Endothelial cell of umbilical vein (primary cell): ENCODE measurements around the gene RPL36A. TPM values are rescaled to one million over a fixed set of nuclear protein-coding genes. Genes with fewer than 3 reads are reported as not detected.

Experiments used
- BruUV-seq: library from RNA; stranded (reverse); fragments of 400-500 nt; replicated peaks from 2 replicates; lab custom pipeline; 2021; lab: Mats Ljungman, UMichigan
- CTCF ChIA-PET: fragments of 300-600, 350-600 bp; sonication (Branson Sonifier 250); formaldehyde crosslinking; loops from one replicate; lab custom pipeline; 2021; ENCODE audit warnings: antibody characterized with exemption, inconsistent platforms; lab: Charles Lee
- POLR2A ChIA-PET: fragments of 300-600, 350-600 bp; sonication (Branson Sonifier 250); formaldehyde crosslinking; loops from one replicate; lab custom pipeline; 2021; ENCODE audit warnings: antibody characterized with exemption, inconsistent platforms; lab: Charles Lee
- DNase-seq: peaks from one replicate; pipeline ENCODE4 v3.0.0-alpha.2; 2011; ENCODE audit warnings: low read depth, low spot score
- FAIRE-seq: peaks from 2 replicates; lab custom pipeline; 2011; peaks lifted over from hg19 to GRCh38; lab: Jason Lieb, UNC
- H2AFZ ChIP-seq: 2 replicates; pipeline ENCODE4 v1.6.0; 2012; ENCODE audit warnings: low read depth, low read length, control low read depth, inconsistent platforms
- H3K27ac ChIP-seq: 2 replicates; pipeline ENCODE4 v1.5.1; 2011; ENCODE audit warnings: low read depth, mild to moderate bottlenecking, control low read depth, low read length, moderate library complexity; ENCODE audit not compliant: insufficient read depth
- H3K27me3 ChIP-seq, 2 experiments: 2 replicates each; pipeline versions ENCODE4 v1.6.0 to v1.6.1; 2011; ENCODE audit warnings: low read length in 2 of 2, mixed read lengths in 1 of 2; ENCODE audit not compliant: control insufficient read depth in 2 of 2, insufficient read depth in 2 of 2
- H3K36me3 ChIP-seq, 2 experiments: 2 replicates in 1 of 2; 3 replicates in 1 of 2; pipeline ENCODE4 v1.5.1; 2011; ENCODE audit warnings: low read length in 2 of 2, mild to moderate bottlenecking in 1 of 2, moderate library complexity in 1 of 2; ENCODE audit not compliant: control insufficient read depth in 2 of 2, insufficient read depth in 2 of 2; ENCODE audit errors: extremely low read depth in 1 of 2
- H3K4me1 ChIP-seq: 3 replicates; pipeline ENCODE4 v1.5.1; 2011; ENCODE audit warnings: mild to moderate bottlenecking, low read length; ENCODE audit not compliant: control insufficient read depth, insufficient read depth; ENCODE audit errors: extremely low read depth
- H3K4me2 ChIP-seq: 2 replicates; pipeline ENCODE4 v1.6.1; 2011; ENCODE audit warnings: low read length, control low read depth, mixed read lengths; ENCODE audit not compliant: insufficient read depth
- H3K4me3 ChIP-seq, 3 experiments: fragments of 200-600 bp in 1 of 3; sonication (generic), shearing (Covaris generic) in 1 of 3; replicated peaks in 1 of 3; 2 replicates each; pipeline ENCODE4 v1.5.1; 2011 to 2016; ENCODE audit warnings: control low read depth in 3 of 3, low read length in 3 of 3, mild to moderate bottlenecking in 2 of 3, inconsistent platforms in 1 of 3, low read depth in 1 of 3, moderate library complexity in 1 of 3; ENCODE audit not compliant: insufficient read depth in 1 of 3
- H3K79me2 ChIP-seq: 2 replicates; pipeline ENCODE4 v1.6.0; 2012; ENCODE audit warnings: low read length, inconsistent platforms; ENCODE audit not compliant: control insufficient read depth, insufficient read depth
- H3K9ac ChIP-seq: replicated peaks from 2 replicates; pipeline ENCODE3; 2011; ENCODE audit warnings: low read length, control low read depth; ENCODE audit not compliant: insufficient read depth; ENCODE audit errors: extremely low read depth
- H3K9me1 ChIP-seq: replicated peaks from 3 replicates; pipeline ENCODE4 v1.6.0; 2011; ENCODE audit warnings: mild to moderate bottlenecking, low read length; ENCODE audit not compliant: control insufficient read depth, insufficient read depth; ENCODE audit errors: extremely low read depth
- H3K9me3 ChIP-seq: replicated peaks from 2 replicates; pipeline ENCODE4 v1.5.1; 2012; ENCODE audit warnings: low read length, inconsistent platforms; ENCODE audit not compliant: control insufficient read depth, insufficient read depth
- H4K20me1 ChIP-seq: replicated peaks from 2 replicates; pipeline ENCODE3; 2011; ENCODE audit warnings: mild to moderate bottlenecking, low read length; ENCODE audit not compliant: control insufficient read depth, insufficient read depth; ENCODE audit errors: extremely low read depth
- EZH2 ChIP-seq: IDR thresholded peaks from 2 replicates; pipeline ENCODE4 v1.6.1; 2012; ENCODE audit warnings: borderline replicate concordance, low read depth, mild to moderate bottlenecking, moderate library complexity, low read length, inconsistent platforms; ENCODE audit not compliant: severe bottlenecking
- FOS ChIP-seq: IDR thresholded peaks from 2 replicates; pipeline ENCODE4 v1.6.1; 2011; ENCODE audit warnings: mild to moderate bottlenecking, low read length, moderate library complexity, borderline replicate concordance; ENCODE audit not compliant: insufficient read depth
- GATA2 ChIP-seq: IDR thresholded peaks from 2 replicates; pipeline ENCODE4 v1.7.0; 2011; ENCODE audit warnings: low read depth, mild to moderate bottlenecking, moderate library complexity, mixed read lengths, low read length; ENCODE audit not compliant: insufficient read length, insufficient read depth
- JUN ChIP-seq: IDR thresholded peaks from 2 replicates; pipeline ENCODE4 v1.6.1; 2011; ENCODE audit warnings: borderline replicate concordance, low read depth; ENCODE audit not compliant: insufficient read length, insufficient read depth
- MYC ChIP-seq: IDR thresholded peaks from one replicate; pipeline ENCODE4 v1.6.1; 2011; ENCODE audit warnings: mild to moderate bottlenecking, low read depth, low read length
- POLR2A ChIP-seq: IDR thresholded peaks from 2 replicates; pipeline ENCODE4 v1.6.1; 2012; ENCODE audit warnings: low read depth, mild to moderate bottlenecking, control low read depth, low read length
- POLR2AphosphoS5 ChIP-seq: IDR thresholded peaks from 2 replicates; pipeline ENCODE4 v1.6.1; 2012; ENCODE audit warnings: low read depth, mild to moderate bottlenecking, control low read depth, low read length, moderate library complexity; ENCODE audit not compliant: insufficient read depth
- dilution Hi-C: fragments of 300-500 bp; cut with MboI; formaldehyde crosslinking; loops from one replicate; pipeline ENCODE4 v1.15.0; 2019; ENCODE audit warnings: low sequenced_read_pairs; ENCODE audit not compliant: extremely low pct_ligation_motif_present
- intact Hi-C: fragments of 100-400 bp; cut with micrococcal nuclease; formaldehyde crosslinking; loops from one replicate; pipeline ENCODE4 v1.10.0; 2022
- polyA plus RNA-seq, 4 experiments: library from polyadenylated mRNA; depleted of rRNA in 3 of 4; stranded (reverse) in 3 of 4; unstranded in 1 of 4; fragments of >200 nt; gene quantifications; 2 replicates each; pipeline versions ENCODE4 v1.2.1 to v1.2.3, GENCODE V29; 2011 to 2012; ENCODE audit warnings: missing spikeins in 1 of 4
- total RNA-seq: library from RNA; stranded (reverse); gene quantifications from 2 replicates; pipeline ENCODE4 v1.2.3, GENCODE V29; 2021
- TF ChIP-seq, protein P1 (sequence below), 2 donors: IDR thresholded peaks; 1 replicate in 1 of 2; 2 replicates in 1 of 2; pipeline ENCODE4 v1.5.1; 2011; ENCODE audit warnings: low read length in 2 of 2, mild to moderate bottlenecking in 2 of 2, moderate library complexity in 2 of 2, control low read depth in 1 of 2, inconsistent platforms in 1 of 2, low read depth in 1 of 2; ENCODE audit not compliant: insufficient read depth in 1 of 2; ENCODE audit errors: extremely low read depth in 1 of 2
- TF ChIP-seq, protein P2 (sequence below): IDR thresholded peaks from 2 replicates; pipeline ENCODE4 v1.6.1; 2011; ENCODE audit not compliant: insufficient read depth, insufficient read length

Gene RPL36A
- total and polyA plus RNA-seq, 2 donors (not counting 3 experiments of a cell fraction or from before 2014, with no cell fraction given) = 284 to 1,196 TPM

DNA sequence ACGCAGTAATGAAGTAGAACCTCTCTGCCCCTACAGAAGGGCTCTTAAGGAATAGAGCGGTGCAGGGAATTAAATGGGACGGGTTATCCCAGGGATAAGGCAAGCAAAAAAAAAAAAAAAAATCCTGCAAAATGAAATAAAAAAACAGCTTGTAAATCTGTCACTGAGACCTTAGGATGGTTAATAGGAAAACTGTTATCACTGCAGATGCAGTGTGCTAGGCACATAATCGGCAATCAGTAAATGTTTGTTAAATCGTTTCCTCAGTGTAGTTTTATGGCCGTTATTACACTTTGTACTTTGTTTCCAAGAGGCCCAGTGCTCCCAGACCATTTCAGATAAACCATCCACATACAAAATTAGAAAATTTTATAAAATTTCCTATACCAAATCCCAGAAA, 18.2 kb downstream of the RPL36A start:
- H3K4me3 ChIP-seq = peak overlapping the region; percentile 73 to 95 (median 78)
- no peak for FAIRE-seq
- no peak for DNase-seq
- no peaks in the 10 kb centered on the region for H3K27me3 ChIP-seq
- POLR2A ChIA-PET = interaction anchor here (0.6 kb wide), 1 partner anchor 9 kb away, joined by 3 read pairs; no protein-coding TSS in a partner anchor
- peak overlapping the region; percentile 99 for H3K9ac ChIP-seq
- dilution Hi-C loops (no loop called here), intact Hi-C loops (no loop called here)
- no TSS peak for BruUV-seq
- H3K4me1 ChIP-seq = peaks cover 12% of the 10 kb centered on the region
- H3K4me2 ChIP-seq = peak overlapping the region; percentile 96
- no peaks in the 10 kb centered on the region for H3K9me3 ChIP-seq
- H4K20me1 ChIP-seq = no peaks in the 10 kb centered on the region
- H3K9me1 ChIP-seq = no peaks in the 10 kb centered on the region
- H3K79me2 ChIP-seq = peaks cover 53% of the 10 kb centered on the region
- CTCF ChIA-PET = no interaction called here
- H3K36me3 ChIP-seq = peaks cover 0 to 2% of the 10 kb centered on the region in 2 experiments
- H2AFZ ChIP-seq = no peak overlapping the region
- TF ChIP-seq MYC (no peak), FOS (no peak), POLR2A (no peak), GATA2 (no peak), JUN (no peak), EZH2 (no peak), POLR2AphosphoS5 (no peak)
- TF ChIP-seq, protein P1, sequence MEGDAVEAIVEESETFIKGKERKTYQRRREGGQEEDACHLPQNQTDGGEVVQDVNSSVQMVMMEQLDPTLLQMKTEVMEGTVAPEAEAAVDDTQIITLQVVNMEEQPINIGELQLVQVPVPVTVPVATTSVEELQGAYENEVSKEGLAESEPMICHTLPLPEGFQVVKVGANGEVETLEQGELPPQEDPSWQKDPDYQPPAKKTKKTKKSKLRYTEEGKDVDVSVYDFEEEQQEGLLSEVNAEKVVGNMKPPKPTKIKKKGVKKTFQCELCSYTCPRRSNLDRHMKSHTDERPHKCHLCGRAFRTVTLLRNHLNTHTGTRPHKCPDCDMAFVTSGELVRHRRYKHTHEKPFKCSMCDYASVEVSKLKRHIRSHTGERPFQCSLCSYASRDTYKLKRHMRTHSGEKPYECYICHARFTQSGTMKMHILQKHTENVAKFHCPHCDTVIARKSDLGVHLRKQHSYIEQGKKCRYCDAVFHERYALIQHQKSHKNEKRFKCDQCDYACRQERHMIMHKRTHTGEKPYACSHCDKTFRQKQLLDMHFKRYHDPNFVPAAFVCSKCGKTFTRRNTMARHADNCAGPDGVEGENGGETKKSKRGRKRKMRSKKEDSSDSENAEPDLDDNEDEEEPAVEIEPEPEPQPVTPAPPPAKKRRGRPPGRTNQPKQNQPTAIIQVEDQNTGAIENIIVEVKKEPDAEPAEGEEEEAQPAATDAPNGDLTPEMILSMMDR (IDR thresholded peaks at IDR 0.05; ENCODE audit: extremely low read depth in 1 of 2, insufficient read depth in 1 of 2, low read depth in 1 of 2, low read length in 2 of 2) = no peak
- TF ChIP-seq, protein P2, sequence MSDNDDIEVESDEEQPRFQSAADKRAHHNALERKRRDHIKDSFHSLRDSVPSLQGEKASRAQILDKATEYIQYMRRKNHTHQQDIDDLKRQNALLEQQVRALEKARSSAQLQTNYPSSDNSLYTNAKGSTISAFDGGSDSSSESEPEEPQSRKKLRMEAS = no peak
- H3K27ac ChIP-seq = peak overlapping the region; percentile 97
